ENCODE measurements around the gene KCNK3.

KCNK3 gene

GRCh38 chr2:26675651-26676255, 16.8 kb upstream of the KCNK3 start:
- Histone ChIP-seq H3K27ac (ENCODE audit: low read depth, low read length) (no peak overlapping the region), H3K36me3 (ENCODE audit: insufficient read depth, low read length) (no peaks in the 10 kb centered on the region), H3K27me3 (ENCODE audit: insufficient read depth, low read length) (peaks cover 21% of the 10 kb centered on the region; the same call in 1 of the 2 replicates)

GRCh38 chr2:26678035-26678434, 14.5 kb upstream of the KCNK3 start:
- Histone ChIP-seq H3K27ac (ENCODE audit: low read depth, low read length) (no peak overlapping the region), H3K79me2 (ENCODE audit: control insufficient read depth, insufficient read depth, low read length, unreplicated experiment) (no peaks in the 10 kb centered on the region), H3K36me3 (ENCODE audit: insufficient read depth, low read length) (no peaks in the 10 kb centered on the region), H3K4me1 (ENCODE audit: control insufficient read depth, insufficient read depth, low read length, unreplicated experiment) (peaks cover 9% of the 10 kb centered on the region), H2AFZ (ENCODE audit: low read length, unreplicated experiment) (no peak overlapping the region), H3K27me3 (ENCODE audit: insufficient read depth, low read length) (peaks cover 24% of the 10 kb centered on the region), H3K4me3 (ENCODE audit: low read depth, low read length) (no peak overlapping the region)

More at GRCh38 chr2:26675651-26676255, 16.8 kb upstream of the KCNK3 start:
- Histone ChIP-seq H3K79me2 (ENCODE audit: control insufficient read depth, insufficient read depth, low read length, unreplicated experiment) (no peaks in the 10 kb centered on the region), H3K4me1 (ENCODE audit: control insufficient read depth, insufficient read depth, low read length, unreplicated experiment) (peaks cover 10% of the 10 kb centered on the region), H2AFZ (ENCODE audit: low read length, unreplicated experiment) (no peak overlapping the region), H3K4me3 (ENCODE audit: low read depth, low read length) (no peak overlapping the region)

- Histone ChIP-seq H2AFZ (ENCODE audit: low read length, unreplicated experiment) (no peak overlapping the region), H3K36me3 (ENCODE audit: insufficient read depth, low read length) (no peaks in the 10 kb centered on the region), H3K27ac (ENCODE audit: low read depth, low read length) (no peak overlapping the region), H3K4me1 (ENCODE audit: control insufficient read depth, insufficient read depth, low read length, unreplicated experiment) (peaks cover 9% of the 10 kb centered on the region), H3K27me3 (ENCODE audit: insufficient read depth, low read length) (peaks cover 30% of the 10 kb centered on the region), H3K79me2 (ENCODE audit: control insufficient read depth, insufficient read depth, low read length, unreplicated experiment) (no peaks in the 10 kb centered on the region), H3K4me3 (ENCODE audit: low read depth, low read length) (no peak overlapping the region)
Observed at GRCh38 chr2:26679867-26680266, 12.7 kb upstream of the KCNK3 start.

GRCh38 chr2:26681656-26682055, 10.9 kb upstream of the KCNK3 start:
- Histone ChIP-seq H3K36me3 (ENCODE audit: insufficient read depth, low read length) (no peaks in the 10 kb centered on the region), H3K4me3 (ENCODE audit: low read depth, low read length) (no peak overlapping the region), H3K27ac (ENCODE audit: low read depth, low read length) (no peak overlapping the region), H2AFZ (ENCODE audit: low read length, unreplicated experiment) (no peak overlapping the region), H3K4me1 (ENCODE audit: control insufficient read depth, insufficient read depth, low read length, unreplicated experiment) (peaks cover 9% of the 10 kb centered on the region), H3K27me3 (ENCODE audit: insufficient read depth, low read length) (peaks cover 48% of the 10 kb centered on the region), H3K79me2 (ENCODE audit: control insufficient read depth, insufficient read depth, low read length, unreplicated experiment) (no peaks in the 10 kb centered on the region)

GRCh38 chr2:26682155-26682554, 10.4 kb upstream of the KCNK3 start:
- peaks cover 53% of the 10 kb centered on the region for H3K27me3 ChIP-seq (ENCODE audit: insufficient read depth, low read length)
- H3K36me3 ChIP-seq (ENCODE audit: insufficient read depth, low read length): no peaks in the 10 kb centered on the region
- no peak overlapping the region for H3K4me3 ChIP-seq (ENCODE audit: low read depth, low read length)
- H3K27ac ChIP-seq (ENCODE audit: low read depth, low read length): no peak overlapping the region
- H3K79me2 ChIP-seq (ENCODE audit: control insufficient read depth, insufficient read depth, low read length, unreplicated experiment): no peaks in the 10 kb centered on the region
- H3K4me1 ChIP-seq (ENCODE audit: control insufficient read depth, insufficient read depth, low read length, unreplicated experiment): peaks cover 9% of the 10 kb centered on the region
- no peak overlapping the region for H2AFZ ChIP-seq (ENCODE audit: low read length, unreplicated experiment)

GRCh38 chr2:26683583-26683982, 8.9 kb upstream of the KCNK3 start:
- Histone ChIP-seq H3K27me3 (ENCODE audit: insufficient read depth, low read length) (peaks cover 68% of the 10 kb centered on the region), H3K36me3 (ENCODE audit: insufficient read depth, low read length) (no peaks in the 10 kb centered on the region), H3K4me1 (ENCODE audit: control insufficient read depth, insufficient read depth, low read length, unreplicated experiment) (no peaks in the 10 kb centered on the region), H3K79me2 (ENCODE audit: control insufficient read depth, insufficient read depth, low read length, unreplicated experiment) (no peaks in the 10 kb centered on the region), H3K4me3 (ENCODE audit: low read depth, low read length) (no peak overlapping the region), H2AFZ (ENCODE audit: low read length, unreplicated experiment) (no peak overlapping the region), H3K27ac (ENCODE audit: low read depth, low read length) (no peak overlapping the region)

- H3K4me3 ChIP-seq (ENCODE audit: low read depth, low read length): no peak overlapping the region
- no peaks in the 10 kb centered on the region for H3K36me3 ChIP-seq (ENCODE audit: insufficient read depth, low read length)
- peaks cover 73% of the 10 kb centered on the region for H3K27me3 ChIP-seq (ENCODE audit: insufficient read depth, low read length)
- no peaks in the 10 kb centered on the region for H3K4me1 ChIP-seq (ENCODE audit: control insufficient read depth, insufficient read depth, low read length, unreplicated experiment)
- no peak overlapping the region for H2AFZ ChIP-seq (ENCODE audit: low read length, unreplicated experiment)
- no peaks in the 10 kb centered on the region for H3K79me2 ChIP-seq (ENCODE audit: control insufficient read depth, insufficient read depth, low read length, unreplicated experiment)
- no peak overlapping the region for H3K27ac ChIP-seq (ENCODE audit: low read depth, low read length)
Observed at GRCh38 chr2:26685341-26685740, 7.2 kb upstream of the KCNK3 start.

- no peaks in the 10 kb centered on the region for H3K36me3 ChIP-seq (ENCODE audit: insufficient read depth, low read length)
- H3K4me1 ChIP-seq (ENCODE audit: control insufficient read depth, insufficient read depth, low read length, unreplicated experiment): no peaks in the 10 kb centered on the region
- peaks cover 76% of the 10 kb centered on the region for H3K27me3 ChIP-seq (ENCODE audit: insufficient read depth, low read length)
- H3K4me3 ChIP-seq (ENCODE audit: low read depth, low read length): no peak overlapping the region
- no peaks in the 10 kb centered on the region for H3K79me2 ChIP-seq (ENCODE audit: control insufficient read depth, insufficient read depth, low read length, unreplicated experiment)
- no peak overlapping the region for H3K27ac ChIP-seq (ENCODE audit: low read depth, low read length)
- no peak overlapping the region for H2AFZ ChIP-seq (ENCODE audit: low read length, unreplicated experiment)
Observed at GRCh38 chr2:26685989-26686839, 6.3 kb upstream of the KCNK3 start.

- no peaks in the 10 kb centered on the region for H3K79me2 ChIP-seq (ENCODE audit: control insufficient read depth, insufficient read depth, low read length, unreplicated experiment)
- no peak overlapping the region for H2AFZ ChIP-seq (ENCODE audit: low read length, unreplicated experiment)
- no peaks in the 10 kb centered on the region for H3K36me3 ChIP-seq (ENCODE audit: insufficient read depth, low read length)
- H3K4me1 ChIP-seq (ENCODE audit: control insufficient read depth, insufficient read depth, low read length, unreplicated experiment): no peaks in the 10 kb centered on the region
- no peak overlapping the region for H3K4me3 ChIP-seq (ENCODE audit: low read depth, low read length)
- peaks cover 84% of the 10 kb centered on the region for H3K27me3 ChIP-seq (ENCODE audit: insufficient read depth, low read length)
- no peak overlapping the region for H3K27ac ChIP-seq (ENCODE audit: low read depth, low read length)
Observed at GRCh38 chr2:26687328-26687727, 5.2 kb upstream of the KCNK3 start.

- Histone ChIP-seq H3K4me3 (ENCODE audit: low read depth, low read length) (no peak overlapping the region), H2AFZ (ENCODE audit: low read length, unreplicated experiment) (no peak overlapping the region), H3K4me1 (ENCODE audit: control insufficient read depth, insufficient read depth, low read length, unreplicated experiment) (no peaks in the 10 kb centered on the region), H3K36me3 (ENCODE audit: insufficient read depth, low read length) (no peaks in the 10 kb centered on the region), H3K27ac (ENCODE audit: low read depth, low read length) (no peak overlapping the region), H3K79me2 (ENCODE audit: control insufficient read depth, insufficient read depth, low read length, unreplicated experiment) (no peaks in the 10 kb centered on the region), H3K27me3 (ENCODE audit: insufficient read depth, low read length) (peaks cover 82% of the 10 kb centered on the region)
Observed at GRCh38 chr2:26687801-26688200, 4.7 kb upstream of the KCNK3 start.

- Histone ChIP-seq H3K36me3 (ENCODE audit: insufficient read depth, low read length) (no peaks in the 10 kb centered on the region), H2AFZ (ENCODE audit: low read length, unreplicated experiment) (no peak overlapping the region), H3K27ac (ENCODE audit: low read depth, low read length) (no peak overlapping the region), H3K27me3 (ENCODE audit: insufficient read depth, low read length) (peaks cover 85% of the 10 kb centered on the region), H3K79me2 (ENCODE audit: control insufficient read depth, insufficient read depth, low read length, unreplicated experiment) (no peaks in the 10 kb centered on the region), H3K4me1 (ENCODE audit: control insufficient read depth, insufficient read depth, low read length, unreplicated experiment) (peaks cover 7% of the 10 kb centered on the region), H3K4me3 (ENCODE audit: low read depth, low read length) (no peak overlapping the region)
Observed at GRCh38 chr2:26691161-26691560, 1.4 kb upstream of the KCNK3 start.

All from ACC112 (cell line).